HG03039 (cell line): Measurements from ENCODE around the gene SERPINB13.
"Not testable (repeated sequence)": the region's sequence is repeated elsewhere in the genome, so short reads cannot be mapped to it uniquely, and the experiment has no call there.

Experiments
- ATAC-seq: cut with Tn5 transposase; IDR thresholded peaks from one replicate; pipeline ENCODE4 v1.9.1; 2021; ENCODE audit warnings: mild to moderate bottlenecking, moderate library complexity; ENCODE audit not compliant: unreplicated experiment

The SERPINB13 gene

GRCh38 chr18:63590373-63590772 lies 3.2 kb downstream of the SERPINB13 start:
- no peak for ATAC-seq

GRCh38 chr18:63590966-63591695 lies 4.0 kb downstream of the SERPINB13 start:
- no peak for ATAC-seq

- no peak for ATAC-seq
Observed at GRCh38 chr18:63591725-63592124, 4.6 kb downstream of the SERPINB13 start.

- no peak for ATAC-seq
Observed at GRCh38 chr18:63592471-63592870, 5.3 kb downstream of the SERPINB13 start.

GRCh38 chr18:63596964-63597363 lies 9.8 kb downstream of the SERPINB13 start:
- ATAC-seq, result no peak

- ATAC-seq, result no peak
Observed at GRCh38 chr18:63603355-63603754, 16.2 kb downstream of the SERPINB13 start.

GRCh38 chr18:63603772-63604171 lies 16.6 kb downstream of the SERPINB13 start:
- ATAC-seq, result peak; percentile 97

- ATAC-seq, result no peak
Observed at GRCh38 chr18:63604791-63605567, 17.8 kb downstream of the SERPINB13 start.

GRCh38 chr18:63606526-63606925 lies 19.4 kb downstream of the SERPINB13 start:
- no peak for ATAC-seq

- no peak for ATAC-seq
Observed at GRCh38 chr18:63613420-63613819, 26.3 kb downstream of the SERPINB13 start.

GRCh38 chr18:63617049-63617914 lies 30.1 kb downstream of the SERPINB13 start:
- peak; percentile 63 for ATAC-seq

GRCh38 chr18:63617915-63618234 lies 30.7 kb downstream of the SERPINB13 start:
- no peak for ATAC-seq

- ATAC-seq, result no peak
Observed at GRCh38 chr18:63619661-63620060, 32.5 kb downstream of the SERPINB13 start.

GRCh38 chr18:63624863-63625262 lies 37.7 kb downstream of the SERPINB13 start:
- no peak for ATAC-seq

- no peak for ATAC-seq
Observed at GRCh38 chr18:63626431-63626830, 39.3 kb downstream of the SERPINB13 start.

GRCh38 chr18:63627819-63628218 lies 40.7 kb downstream of the SERPINB13 start:
- no peak for ATAC-seq

GRCh38 chr18:63637703-63638102 lies 50.6 kb downstream of the SERPINB13 start:
- no peak for ATAC-seq

GRCh38 chr18:63641157-63641680 lies 54.1 kb downstream of the SERPINB13 start:
- not testable (repeated sequence) for ATAC-seq

- ATAC-seq, result not testable (repeated sequence)
Observed at GRCh38 chr18:63642668-63643356, 55.7 kb downstream of the SERPINB13 start.

GRCh38 chr18:63644142-63644541 lies 57.0 kb downstream of the SERPINB13 start, which contains the start of gene SERPINB4:
TSS of gene SERPINB4 (minus strand) at chr18:63644256. CDS start at chr18:63643577, 679 bp downstream.
- ATAC-seq, result not testable (repeated sequence)
